Measurements from ENCODE around the gene PCDHGA3. TPM values are rescaled to one million over a fixed set of nuclear protein-coding genes. Genes with fewer than 3 reads are reported as not detected.

Gene PCDHGA3
- total and polyA plus RNA-seq, 2 experiments from 2014 or later = not detected

GRCh38 chr5:141356950-141357349 is 13.3 kb downstream of the PCDHGA3 start:
- Histone ChIP-seq H3K9me3 (ENCODE audit: low read depth) (no peaks in the 10 kb centered on the region), H3K27ac (no peak overlapping the region), H3K27me3 (no peaks in the 10 kb centered on the region), H3K36me3 (replicated peaks; ENCODE audit: insufficient read depth, low read depth) (no peaks in the 10 kb centered on the region), H4K20me1 (ENCODE audit: insufficient read depth, poor library complexity, severe bottlenecking) (no peaks in the 10 kb centered on the region), H3K4me3 (no peak overlapping the region), H3K79me2 (no peaks in the 10 kb centered on the region), H3K4me2 (no peak overlapping the region), H3K9me2 (replicated peaks; ENCODE audit: insufficient read depth) (no peaks in the 10 kb centered on the region), H2AFZ (no peak overlapping the region), H3K4me1 (ENCODE audit: insufficient read depth) (no peaks in the 10 kb centered on the region)
- WGBS (ENCODE audit: low lambda C conversion rate, missing lambda C conversion rate) = 91% methylated on average over 19 of the region's 19 CpGs
- no peak for DNase-seq (ENCODE audit: low spot score)
- TF ChIP-seq CTCF (IDR thresholded peaks at IDR 0.05; ENCODE audit: poor library complexity) (no peak), EZH2phosphoT487 (IDR thresholded peaks at IDR 0.05; ENCODE audit: low read depth, severe bottlenecking, unreplicated experiment) (no peak), EZH2 (IDR thresholded peaks at IDR 0.05; ENCODE audit: borderline replicate concordance) (no peak)

- Histone ChIP-seq H3K4me2 (no peak within 1 kb of the TSS), H3K9me2 (replicated peaks; ENCODE audit: insufficient read depth) (no peaks in the 10 kb centered on the region), H3K27me3 (no peaks in the 10 kb centered on the region), H3K4me3 (no peak within 1 kb of the TSS), H2AFZ (no peak within 1 kb of the TSS), H3K79me2 (no peaks in the 10 kb centered on the region), H3K4me1 (ENCODE audit: insufficient read depth) (no peaks in the 10 kb centered on the region), H3K36me3 (replicated peaks; ENCODE audit: insufficient read depth, low read depth) (no peaks in the 10 kb centered on the region), H3K9me3 (ENCODE audit: low read depth) (peaks cover 5% of the 10 kb centered on the region), H3K27ac (no peak within 1 kb of the TSS), H4K20me1 (ENCODE audit: insufficient read depth, poor library complexity, severe bottlenecking) (no peaks in the 10 kb centered on the region)
- DNase-seq (ENCODE audit: low spot score) = no peak
- WGBS (ENCODE audit: low lambda C conversion rate, missing lambda C conversion rate) = 80% methylated on average over 24 of the region's 24 CpGs
- TF ChIP-seq CTCF (IDR thresholded peaks at IDR 0.05; ENCODE audit: poor library complexity) (no peak), EZH2 (IDR thresholded peaks at IDR 0.05; ENCODE audit: borderline replicate concordance) (no peak), EZH2phosphoT487 (IDR thresholded peaks at IDR 0.05; ENCODE audit: low read depth, severe bottlenecking, unreplicated experiment) (no peak)
Observed at GRCh38 chr5:141359790-141360426, 16.3 kb downstream of the PCDHGA3 start, which contains the start of gene PCDHGB2. PCDHGB2 (plus strand) TSS chr5:141359994; CDS start chr5:141360136, 142 bp downstream.

- TF ChIP-seq CTCF (IDR thresholded peaks at IDR 0.05; ENCODE audit: poor library complexity) (no peak), EZH2phosphoT487 (IDR thresholded peaks at IDR 0.05; ENCODE audit: low read depth, severe bottlenecking, unreplicated experiment) (no peak), EZH2 (IDR thresholded peaks at IDR 0.05; ENCODE audit: borderline replicate concordance) (no peak)
- 91% methylated on average over 15 of the region's 15 CpGs for WGBS (ENCODE audit: low lambda C conversion rate, missing lambda C conversion rate)
- Histone ChIP-seq H3K4me3 (no peak overlapping the region), H4K20me1 (ENCODE audit: insufficient read depth, poor library complexity, severe bottlenecking) (no peaks in the 10 kb centered on the region), H3K27ac (no peak overlapping the region), H3K79me2 (no peaks in the 10 kb centered on the region), H2AFZ (no peak overlapping the region), H3K27me3 (no peaks in the 10 kb centered on the region), H3K4me2 (no peak overlapping the region), H3K36me3 (replicated peaks; ENCODE audit: insufficient read depth, low read depth) (no peaks in the 10 kb centered on the region), H3K4me1 (ENCODE audit: insufficient read depth) (no peaks in the 10 kb centered on the region), H3K9me3 (ENCODE audit: low read depth) (peaks cover 5% of the 10 kb centered on the region), H3K9me2 (replicated peaks; ENCODE audit: insufficient read depth) (no peaks in the 10 kb centered on the region)
- no peak for DNase-seq (ENCODE audit: low spot score)
Observed at GRCh38 chr5:141360685-141361084, 17.1 kb downstream of the PCDHGA3 start.

All from hepatocyte (in vitro differentiated cells).